NCI-H69 (cell line): ENCODE measurements around the gene ZNF630.
"Not testable (repeated sequence)": the region's sequence is repeated elsewhere in the genome, so short reads cannot be mapped to it uniquely, and the experiment has no call there.

ENCODE experiments used
- DNase-seq: peaks from one replicate; lab custom pipeline; 2025; lab: John Stamatoyannopoulos, UW

ZNF630 gene

DNA sequence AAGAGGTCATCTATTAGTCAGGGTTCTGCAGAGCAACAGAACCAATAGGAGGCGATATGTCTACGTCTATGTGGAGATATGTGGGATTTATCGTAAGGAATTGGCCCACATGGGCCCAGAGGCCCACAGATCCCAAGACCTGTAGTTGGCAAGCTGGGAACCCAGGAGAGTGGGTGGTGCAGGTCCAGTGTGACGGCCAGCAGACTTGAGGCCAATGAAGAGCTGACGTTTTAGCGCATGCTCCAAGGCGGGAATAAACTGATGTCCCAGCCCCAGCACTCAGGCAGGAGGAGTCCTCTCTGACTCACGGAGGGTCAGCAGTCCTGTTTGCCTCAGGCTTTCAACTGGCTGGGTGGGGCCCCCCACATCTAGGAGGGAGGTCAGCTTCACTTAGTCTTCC lies 43.3 kb downstream of the ZNF630 start:
- no peak for DNase-seq

- not testable (repeated sequence) for DNase-seq
Observed at GRCh38 chrX:48027545-48027944, 43.9 kb downstream of the ZNF630 start.

DNA sequence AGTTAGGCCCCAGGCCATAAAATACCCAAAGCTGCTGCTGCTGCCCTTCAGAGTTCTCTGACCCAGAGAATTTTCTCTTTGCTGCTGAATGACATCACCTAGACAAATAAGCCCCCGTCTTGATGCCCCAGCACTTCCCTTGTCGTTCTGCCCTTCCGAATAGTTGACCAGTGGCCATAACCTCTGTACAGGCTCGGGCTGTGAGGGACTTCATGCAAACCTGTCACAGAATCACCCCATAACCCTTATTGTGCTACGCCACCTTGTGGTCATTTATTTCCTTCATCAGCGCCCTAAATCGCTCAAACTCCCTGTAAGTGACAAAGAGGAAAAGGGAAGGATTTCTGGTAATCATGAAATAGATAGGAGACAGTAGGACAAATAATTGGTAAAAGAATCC lies 45.9 kb downstream of the ZNF630 start:
- peak; percentile 70 for DNase-seq

DNA sequence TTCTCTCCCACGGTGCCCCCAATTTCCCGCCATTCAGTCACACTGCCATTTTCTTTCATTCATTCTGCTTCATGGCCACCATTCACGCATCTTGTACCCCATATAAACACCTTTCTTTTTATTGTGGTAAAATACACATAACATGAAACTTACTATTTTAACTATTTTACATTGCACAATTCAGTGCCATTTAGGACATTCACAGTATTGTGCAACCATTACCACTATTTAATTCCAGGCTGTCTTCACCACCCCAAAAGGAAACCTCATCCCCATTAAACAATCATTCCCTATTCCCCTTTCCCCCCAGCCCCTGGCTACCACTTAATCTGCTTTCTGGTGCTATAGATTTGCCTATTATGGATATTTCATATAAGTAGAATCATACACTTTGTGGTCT lies 48.7 kb downstream of the ZNF630 start:
- DNase-seq = no peak

DNA sequence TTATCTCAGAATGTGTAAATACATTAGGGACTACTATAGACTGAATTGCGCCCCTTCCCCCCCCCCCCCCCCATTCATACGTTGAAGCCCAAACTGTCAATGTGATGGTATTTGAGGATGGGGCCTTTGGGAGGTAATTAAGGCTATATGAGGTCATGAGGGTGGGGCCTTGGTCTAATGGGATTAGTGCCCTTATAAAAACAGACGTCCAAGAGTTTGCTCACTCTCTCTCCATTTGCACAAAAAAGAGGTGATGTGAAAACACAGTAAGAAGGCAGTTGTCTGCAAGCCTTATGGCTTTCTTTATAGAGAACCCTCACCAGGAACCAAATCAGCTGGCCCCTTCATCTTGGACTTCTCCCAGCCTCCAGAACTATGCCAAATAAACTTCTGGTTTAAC lies 49.3 kb downstream of the ZNF630 start:
- no peak for DNase-seq

GRCh38 chrX:48021026-48021900 lies 50.2 kb downstream of the ZNF630 start:
- peak; percentile 87 for DNase-seq

- DNase-seq = not testable (repeated sequence)
Observed at GRCh38 chrX:48020472-48020871, 51.0 kb downstream of the ZNF630 start.

DNA sequence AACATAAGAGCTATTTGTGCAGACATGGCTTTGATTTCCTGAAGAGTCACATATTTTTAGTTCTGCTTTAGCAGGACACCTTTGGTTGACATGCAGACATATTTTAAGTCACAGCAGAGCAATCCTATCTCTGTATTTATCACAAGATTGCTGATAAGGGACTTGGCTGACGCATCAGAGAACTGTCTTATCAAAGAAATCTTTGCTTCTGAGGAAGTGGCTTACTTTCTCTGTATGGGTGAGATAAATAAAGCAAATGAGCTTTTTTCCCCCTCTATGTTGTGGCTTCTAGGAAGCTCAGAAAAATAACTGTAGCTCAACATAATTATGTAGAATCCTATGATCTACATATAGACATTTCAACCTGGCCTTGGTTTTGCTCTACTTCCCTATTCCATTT lies 51.5 kb downstream of the ZNF630 start:
- not testable (repeated sequence) for DNase-seq

DNA sequence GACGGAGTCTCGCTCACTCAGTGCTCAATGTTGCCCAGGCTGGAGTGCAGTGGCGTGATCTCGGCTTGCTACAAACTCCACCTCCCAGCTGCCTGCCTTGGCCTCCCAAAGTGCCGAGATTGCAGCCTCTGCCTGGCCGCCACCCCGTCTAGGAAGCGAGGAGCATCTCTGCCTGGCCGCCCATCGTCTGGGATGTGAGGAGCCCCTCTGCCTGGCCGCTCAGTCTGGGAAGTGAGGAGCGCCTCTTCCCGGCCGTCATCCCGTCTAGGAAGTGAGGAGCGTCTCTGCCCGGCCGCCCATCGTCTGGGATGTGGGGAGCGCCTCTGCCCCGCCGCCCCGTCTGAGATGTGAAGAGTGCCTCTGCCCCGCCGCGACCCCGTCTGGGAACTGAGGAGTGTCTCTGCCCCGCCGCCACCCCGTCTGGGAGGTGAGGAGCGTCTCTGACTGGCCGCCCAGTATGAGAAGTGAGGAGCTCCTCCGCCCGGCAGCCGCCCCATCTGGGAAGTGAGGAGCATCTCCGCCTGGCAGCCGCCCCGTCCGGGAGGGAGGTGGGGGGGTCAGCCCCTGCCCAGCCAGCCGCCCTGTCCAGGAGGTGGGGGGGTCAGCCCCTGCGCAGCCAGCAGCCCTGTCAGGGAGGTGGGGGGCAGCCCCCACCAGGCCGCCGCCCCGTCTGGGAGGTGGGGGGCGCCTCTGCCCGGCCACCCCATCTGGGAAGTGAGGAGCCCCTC lies 54.7 kb downstream of the ZNF630 start:
- DNase-seq = not testable (repeated sequence)

- not testable (repeated sequence) for DNase-seq
Observed at GRCh38 chrX:48009445-48009960, 61.9 kb downstream of the ZNF630 start.
